ENCODE data around the gene MED13L. TPM values are rescaled to one million over a fixed set of nuclear protein-coding genes. Genes with fewer than 3 reads are reported as not detected.

MED13L gene
- total RNA-seq, 5 donors from 2014 or later (not counting 1 experiment from before 2014, with no cell fraction given) = 126 to 216 (median 133) TPM

- ChIA-PET CTCF (interaction anchor here in 1 of 2 donors (1.6 kb wide), 1 partner anchor 696 kb away, joined by 4 read pairs; no protein-coding TSS in a partner anchor), POLR2A (no interaction called here)
- Histone ChIP-seq H3K4me3 (ENCODE audit: control insufficient read depth in 1 of 2, extremely low read depth in 1 of 2, low read length in 1 of 2) (no peak overlapping the region), H3K27me3 (replicated peaks in 1 of 2; ENCODE audit: control insufficient read depth in 2 of 2, extremely low read depth in 1 of 2, insufficient read depth in 2 of 2, low read length in 1 of 2) (no peaks in the 10 kb centered on the region), H3K27ac (ENCODE audit: low read length) (no peak overlapping the region), H3K4me1 (ENCODE audit: control insufficient read depth in 1 of 2, extremely low read depth in 1 of 2, insufficient read depth in 2 of 2, low read length in 2 of 2) (no peaks in the 10 kb centered on the region), H3K36me3 (ENCODE audit: control insufficient read depth in 2 of 2, extremely low read depth in 1 of 2, insufficient read depth in 1 of 2, low read length in 1 of 2) (peaks cover 17 to 59% of the 10 kb centered on the region in 2 donors), H3K9me3 (no peaks in the 10 kb centered on the region)
- no peak for DNase-seq
- no peaks in the 10 kb centered on the region for H3K9me3 Mint-ChIP-seq
- H3K36me3 Mint-ChIP-seq = peaks cover 62% of the 10 kb centered on the region
- H3K27ac Mint-ChIP-seq = no peak overlapping the region
- H3K4me1 Mint-ChIP-seq = no peaks in the 10 kb centered on the region
- WGBS (ENCODE audit: insufficient coverage) = 100% methylated on average over 2 of the region's 3 CpGs
- no peak for ATAC-seq (replicated peaks in 1 of 4)
- H3K4me3 Mint-ChIP-seq = no peak overlapping the region
- no peaks in the 10 kb centered on the region for H3K27me3 Mint-ChIP-seq
Observed at GRCh38 chr12:116012757-116013156, 264.7 kb downstream of the MED13L start.

GRCh38 chr12:116011217-116011616, 266.3 kb downstream of the MED13L start:
- H3K27me3 ChIP-seq (replicated peaks in 1 of 2; ENCODE audit: control insufficient read depth in 2 of 2, extremely low read depth in 1 of 2, insufficient read depth in 2 of 2, low read length in 1 of 2) = no peaks in the 10 kb centered on the region
- Mint-ChIP-seq H3K27me3 (no peaks in the 10 kb centered on the region), H3K36me3 (peaks cover 62% of the 10 kb centered on the region), H3K4me1 (no peaks in the 10 kb centered on the region), H3K4me3 (no peak overlapping the region), H3K27ac (peak overlapping the region in 1 of 2 donors; percentile 11), H3K9me3 (no peaks in the 10 kb centered on the region)
- no peak for ATAC-seq (replicated peaks in 1 of 4)
- no CpG with 5 or more reads among the region's 3 CpGs for WGBS (ENCODE audit: insufficient coverage)
- H3K9me3 ChIP-seq = no peaks in the 10 kb centered on the region
- CTCF ChIA-PET = interaction anchor here in 1 of 2 donors (0.6 to 1.6 kb wide), 2 partner anchors 400 to 698 kb away, joined by 3 to 4 read pairs; no protein-coding TSS in a partner anchor
- H3K4me1 ChIP-seq (ENCODE audit: control insufficient read depth in 1 of 2, extremely low read depth in 1 of 2, insufficient read depth in 2 of 2, low read length in 2 of 2) = no peaks in the 10 kb centered on the region
- H3K36me3 ChIP-seq (ENCODE audit: control insufficient read depth in 2 of 2, extremely low read depth in 1 of 2, insufficient read depth in 1 of 2, low read length in 1 of 2) = peaks cover 17 to 71% of the 10 kb centered on the region in 2 donors
- DNase-seq = no peak
- H3K27ac ChIP-seq (ENCODE audit: low read length) = no peak overlapping the region
- H3K4me3 ChIP-seq (ENCODE audit: control insufficient read depth in 1 of 2, extremely low read depth in 1 of 2, low read length in 1 of 2) = no peak overlapping the region
- POLR2A ChIA-PET = no interaction called here

DNA sequence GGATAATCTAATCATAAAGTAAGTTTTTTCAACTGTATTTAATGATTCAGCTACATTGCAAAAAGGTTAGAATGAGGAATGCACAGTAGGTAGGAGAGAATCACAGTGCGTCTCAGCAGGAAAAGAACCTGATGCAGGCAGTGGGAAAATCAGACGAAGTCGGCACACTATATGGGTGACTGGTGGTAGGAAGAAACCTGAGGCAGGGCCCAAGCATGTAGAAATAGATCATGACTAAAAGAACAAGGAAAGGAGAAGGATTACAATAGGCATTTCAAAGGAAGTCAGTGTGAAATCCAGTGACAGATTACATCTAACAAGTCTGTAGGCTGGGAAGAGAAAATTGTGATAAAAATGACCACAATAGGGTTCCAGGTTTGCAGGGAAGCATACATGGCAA, 267.0 kb downstream of the MED13L start:
- WGBS (ENCODE audit: insufficient coverage) = 97% methylated on average over 3 of the region's 3 CpGs

GRCh38 chr12:116009805-116010204, 267.7 kb downstream of the MED13L start:
- ATAC-seq (replicated peaks in 1 of 4) = no peak
- no peaks in the 10 kb centered on the region for H3K4me1 Mint-ChIP-seq
- no peaks in the 10 kb centered on the region for H3K9me3 ChIP-seq
- H3K36me3 Mint-ChIP-seq = peaks cover 62% of the 10 kb centered on the region
- no peaks in the 10 kb centered on the region for H3K4me1 ChIP-seq (ENCODE audit: control insufficient read depth in 1 of 2, extremely low read depth in 1 of 2, insufficient read depth in 2 of 2, low read length in 2 of 2)
- no peak for DNase-seq
- H3K27ac ChIP-seq (ENCODE audit: low read length) = no peak overlapping the region
- H3K36me3 ChIP-seq (ENCODE audit: control insufficient read depth in 2 of 2, extremely low read depth in 1 of 2, insufficient read depth in 1 of 2, low read length in 1 of 2) = peaks cover 14 to 75% of the 10 kb centered on the region in 2 donors
- H3K4me3 Mint-ChIP-seq = no peak overlapping the region
- WGBS (ENCODE audit: insufficient coverage) = 90% methylated on average over 2 of the region's 4 CpGs
- no peak overlapping the region for H3K4me3 ChIP-seq (ENCODE audit: control insufficient read depth in 1 of 2, extremely low read depth in 1 of 2, low read length in 1 of 2)
- POLR2A ChIA-PET = no interaction called here
- CTCF ChIA-PET = no interaction called here
- H3K27me3 ChIP-seq (replicated peaks in 1 of 2; ENCODE audit: control insufficient read depth in 2 of 2, extremely low read depth in 1 of 2, insufficient read depth in 2 of 2, low read length in 1 of 2) = no peaks in the 10 kb centered on the region
- H3K27me3 Mint-ChIP-seq = no peaks in the 10 kb centered on the region
- no peak overlapping the region for H3K27ac Mint-ChIP-seq
- no peaks in the 10 kb centered on the region for H3K9me3 Mint-ChIP-seq

More for the DNA sequence above, 267.0 kb downstream of the MED13L start:
- CTCF ChIA-PET = interaction anchor here in 1 of 2 donors (0.7 kb wide), 1 partner anchor 63 kb away, joined by 3 read pairs; no protein-coding TSS in a partner anchor
- H3K4me3 Mint-ChIP-seq = no peak overlapping the region
- ATAC-seq (replicated peaks in 1 of 4) (no peak), DNase-seq (no peak)
- Histone ChIP-seq H3K4me3 (ENCODE audit: control insufficient read depth in 1 of 2, extremely low read depth in 1 of 2, low read length in 1 of 2) (no peak overlapping the region), H3K4me1 (ENCODE audit: control insufficient read depth in 1 of 2, extremely low read depth in 1 of 2, insufficient read depth in 2 of 2, low read length in 2 of 2) (no peaks in the 10 kb centered on the region), H3K36me3 (ENCODE audit: control insufficient read depth in 2 of 2, extremely low read depth in 1 of 2, insufficient read depth in 1 of 2, low read length in 1 of 2) (peaks cover 17 to 78% of the 10 kb centered on the region in 2 donors), H3K9me3 (no peaks in the 10 kb centered on the region), H3K27ac (ENCODE audit: low read length) (no peak overlapping the region), H3K27me3 (replicated peaks in 1 of 2; ENCODE audit: control insufficient read depth in 2 of 2, extremely low read depth in 1 of 2, insufficient read depth in 2 of 2, low read length in 1 of 2) (no peaks in the 10 kb centered on the region)
- H3K36me3 Mint-ChIP-seq = peaks cover 66% of the 10 kb centered on the region
- H3K4me1 Mint-ChIP-seq = no peaks in the 10 kb centered on the region
- no peaks in the 10 kb centered on the region for H3K9me3 Mint-ChIP-seq
- H3K27me3 Mint-ChIP-seq = no peaks in the 10 kb centered on the region
- POLR2A ChIA-PET = no interaction called here
- no peak overlapping the region for H3K27ac Mint-ChIP-seq

GRCh38 chr12:116006141-116006540, 271.4 kb downstream of the MED13L start:
- no peak for ATAC-seq (replicated peaks in 1 of 4)
- WGBS (ENCODE audit: insufficient coverage) = no CpG with 5 or more reads among the region's 2 CpGs
- Histone ChIP-seq H3K4me3 (ENCODE audit: control insufficient read depth in 1 of 2, extremely low read depth in 1 of 2, low read length in 1 of 2) (no peak overlapping the region), H3K9me3 (no peaks in the 10 kb centered on the region), H3K36me3 (ENCODE audit: control insufficient read depth in 2 of 2, extremely low read depth in 1 of 2, insufficient read depth in 1 of 2, low read length in 1 of 2) (peaks cover 8 to 69% of the 10 kb centered on the region in 2 donors), H3K4me1 (ENCODE audit: control insufficient read depth in 1 of 2, extremely low read depth in 1 of 2, insufficient read depth in 2 of 2, low read length in 2 of 2) (no peaks in the 10 kb centered on the region), H3K27ac (ENCODE audit: low read length) (no peak overlapping the region), H3K27me3 (replicated peaks in 1 of 2; ENCODE audit: control insufficient read depth in 2 of 2, extremely low read depth in 1 of 2, insufficient read depth in 2 of 2, low read length in 1 of 2) (no peaks in the 10 kb centered on the region)
- H3K4me3 Mint-ChIP-seq = no peak overlapping the region
- H3K4me1 Mint-ChIP-seq = no peaks in the 10 kb centered on the region
- ChIA-PET CTCF (no interaction called here), POLR2A (no interaction called here)
- peaks cover 46% of the 10 kb centered on the region for H3K36me3 Mint-ChIP-seq
- H3K27ac Mint-ChIP-seq = peak overlapping the region in 1 of 2 donors; percentile 36
- DNase-seq = no peak
- H3K27me3 Mint-ChIP-seq = no peaks in the 10 kb centered on the region
- H3K9me3 Mint-ChIP-seq = no peaks in the 10 kb centered on the region

- Mint-ChIP-seq H3K9me3 (no peaks in the 10 kb centered on the region), H3K4me1 (peaks cover 13 to 18% (median 17%) of the 10 kb centered on the region in 3 donors), H3K27ac (peak overlapping the region in 1 of 2 donors; percentile 53), H3K36me3 (peaks cover 29% of the 10 kb centered on the region), H3K27me3 (no peaks in the 10 kb centered on the region), H3K4me3 (no peak overlapping the region)
- H3K4me3 ChIP-seq (ENCODE audit: control insufficient read depth in 1 of 2, extremely low read depth in 1 of 2, low read length in 1 of 2) = no peak overlapping the region
- DNase-seq (no peak), ATAC-seq (replicated peaks in 1 of 4) (no peak)
- 100% methylated on average over 4 of the region's 6 CpGs for WGBS (ENCODE audit: insufficient coverage)
- no peak overlapping the region for H3K27ac ChIP-seq (ENCODE audit: low read length)
- ChIA-PET CTCF (interaction anchor here in 1 of 2 donors (1.4 kb wide), 1 partner anchor 13 kb away, joined by 3 read pairs; no protein-coding TSS in a partner anchor), POLR2A (no interaction called here)
- peaks cover 0 to 4% of the 10 kb centered on the region in 2 experiments for H3K4me1 ChIP-seq (ENCODE audit: control insufficient read depth in 1 of 2, extremely low read depth in 1 of 2, insufficient read depth in 2 of 2, low read length in 2 of 2)
- H3K9me3 ChIP-seq = no peaks in the 10 kb centered on the region
- H3K27me3 ChIP-seq (replicated peaks in 1 of 2; ENCODE audit: control insufficient read depth in 2 of 2, extremely low read depth in 1 of 2, insufficient read depth in 2 of 2, low read length in 1 of 2) = no peaks in the 10 kb centered on the region
- peaks cover 0 to 45% of the 10 kb centered on the region in 2 donors for H3K36me3 ChIP-seq (ENCODE audit: control insufficient read depth in 2 of 2, extremely low read depth in 1 of 2, insufficient read depth in 1 of 2, low read length in 1 of 2)
Observed at GRCh38 chr12:116002890-116003536, 274.5 kb downstream of the MED13L start.

Measured in T-cell (primary cell).